PC-9 (cell line): Measurements from ENCODE around the gene CYGB. TPM values are rescaled to one million over a fixed set of nuclear protein-coding genes. Genes with fewer than 3 reads are reported as not detected.

Experiments used
- BruUV-seq: library from RNA; stranded (reverse); fragments of 400-500 nt; replicated peaks from 2 replicates; lab custom pipeline; 2021; lab: Mats Ljungman, UMichigan
- CTCF ChIA-PET: fragments of 300-600 bp; sonication (Branson Sonifier 250); formaldehyde crosslinking; loops from one replicate; lab custom pipeline; 2022; ENCODE audit warnings: antibody characterized with exemption; lab: Charles Lee
- POLR2A ChIA-PET: fragments of 300-600 bp; sonication (Branson Sonifier 250); formaldehyde crosslinking; loops from one replicate; lab custom pipeline; 2022; ENCODE audit warnings: antibody characterized with exemption; ENCODE audit not compliant: unreplicated experiment; lab: Charles Lee
- DNase-seq, 2 experiments: peaks; one replicate each; pipeline versions ENCODE4 v3.0.0 to v3.0.0-alpha.2; 2015 to 2022; ENCODE audit warnings: mixed read lengths in 1 of 2
- H2AFZ ChIP-seq: fragments of 200-600 bp; sonication (generic); 2 replicates; pipeline ENCODE4 v1.8.1; 2017; ENCODE audit warnings: antibody characterized with exemption
- H3F3A ChIP-seq: fragments of 200-600 bp; sonication (generic); 2 replicates; pipeline ENCODE4 v1.8.1; 2017; ENCODE audit warnings: antibody characterized with exemption, mild to moderate bottlenecking, low read depth; ENCODE audit not compliant: insufficient read depth
- H3K27ac ChIP-seq: fragments of 200-600 bp; sonication (generic); 2 replicates; pipeline ENCODE4 v1.6.1; 2016; ENCODE audit warnings: mixed run types
- H3K27me3 ChIP-seq: fragments of 200-600 bp; sonication (generic); 2 replicates; pipeline ENCODE4 v1.6.1; 2016; ENCODE audit warnings: low read depth, mixed run types; ENCODE audit not compliant: insufficient read depth
- H3K36me3 ChIP-seq: fragments of 200-600 bp; sonication (generic); 2 replicates; pipeline ENCODE4 v1.6.1; 2016; ENCODE audit warnings: low read depth, mixed run types
- H3K4me1 ChIP-seq: fragments of 200-600 bp; sonication (generic); replicated peaks from 2 replicates; pipeline ENCODE4 v1.6.1; 2016; ENCODE audit warnings: mixed run types; ENCODE audit not compliant: insufficient read depth
- H3K4me2 ChIP-seq: fragments of 200-600 bp; sonication (generic); 2 replicates; pipeline ENCODE4 v1.6.1; 2017; ENCODE audit warnings: mixed run types
- H3K4me3 ChIP-seq: fragments of 200-600 bp; sonication (generic); 2 replicates; pipeline ENCODE4 v1.6.1; 2016; ENCODE audit warnings: mixed run types
- H3K79me2 ChIP-seq: fragments of 200-600 bp; sonication (generic); 2 replicates; pipeline ENCODE4 v1.6.1; 2017; ENCODE audit warnings: low read depth, mixed run types
- H3K9me2 ChIP-seq: fragments of 200-600 bp; sonication (generic); 2 replicates; pipeline ENCODE4 v1.8.1; 2017; ENCODE audit warnings: mild to moderate bottlenecking; ENCODE audit not compliant: insufficient read depth
- H3K9me3 ChIP-seq: fragments of 200-600 bp; sonication (generic); 2 replicates; pipeline ENCODE4 v1.8.1; 2016; ENCODE audit warnings: low read depth; ENCODE audit not compliant: insufficient read depth
- H4K20me1 ChIP-seq: fragments of 200-600 bp; sonication (generic); 2 replicates; pipeline ENCODE4 v1.8.1; 2017; ENCODE audit not compliant: insufficient read depth
- EZH2 ChIP-seq: fragments of 200-600 bp; sonication (generic); IDR thresholded peaks from 2 replicates; pipeline ENCODE4 v1.8.0; 2017; ENCODE audit warnings: antibody characterized with exemption, low read depth
- intact Hi-C: fragments of 100-400 bp; cut with micrococcal nuclease; formaldehyde crosslinking; loops from one replicate; pipeline ENCODE4 v1.10.0; 2022; ENCODE audit not compliant: unreplicated experiment
- total RNA-seq: library from RNA; stranded (reverse); gene quantifications from 2 replicates; pipeline ENCODE4 v1.2.3, GENCODE V29; 2021
- TF ChIP-seq, protein P1 (sequence below): fragments of 200-600 bp; sonication (generic); conservative IDR thresholded peaks from 2 replicates; pipeline ENCODE4 v1.6.1; 2017; ENCODE audit warnings: mixed run types, antibody characterized with exemption, mild to moderate bottlenecking, moderate library complexity

The CYGB gene
- total RNA-seq, 1 experiment from 2014 or later: 1.1 TPM

DNA sequence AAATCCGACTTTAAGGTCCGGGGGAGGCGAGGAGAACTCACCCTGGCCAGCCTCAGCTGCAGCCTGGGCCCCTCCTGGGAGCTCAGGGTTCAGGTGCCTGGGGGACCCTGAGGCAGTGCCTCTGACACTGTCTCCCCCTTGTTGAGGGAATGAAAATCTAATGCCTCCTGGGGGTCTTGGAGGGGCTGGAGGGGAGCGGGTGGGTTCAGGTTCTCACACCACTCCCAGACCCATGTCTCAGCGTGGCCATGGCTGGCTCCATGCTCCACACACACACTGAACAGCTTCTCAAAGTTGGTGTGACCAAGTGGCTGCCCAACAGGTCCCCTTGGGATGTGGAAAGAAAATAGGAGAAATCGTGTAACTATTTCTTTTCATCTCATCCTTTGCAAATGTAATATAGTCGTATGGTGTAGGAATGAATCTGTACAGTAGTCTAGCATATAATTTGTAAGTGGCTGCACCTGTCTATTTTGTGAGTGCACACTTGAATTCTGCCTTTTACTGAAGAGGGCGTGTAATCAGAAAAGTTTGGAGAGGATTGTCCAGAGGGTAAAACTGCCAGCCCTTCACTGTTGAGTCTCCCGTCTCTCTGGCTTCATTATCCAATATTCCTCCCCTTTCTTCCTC, 1.5 kb upstream of the CYGB start:
- intact Hi-C loops: no loop called here
- Histone ChIP-seq H3K4me3 (no peak overlapping the region), H3K4me2 (no peak overlapping the region), H2AFZ (no peak overlapping the region), H3K79me2 (no peaks in the 10 kb centered on the region), H3K9me2 (no peaks in the 10 kb centered on the region), H3K27ac (no peak overlapping the region), H3K9me3 (no peaks in the 10 kb centered on the region), H3F3A (peaks cover 8% of the 10 kb centered on the region; the same call in 1 of the 2 replicates), H4K20me1 (no peaks in the 10 kb centered on the region), H3K36me3 (no peaks in the 10 kb centered on the region), H3K4me1 (peaks cover 16% of the 10 kb centered on the region), H3K27me3 (no peaks in the 10 kb centered on the region)
- TF ChIP-seq, protein P1, sequence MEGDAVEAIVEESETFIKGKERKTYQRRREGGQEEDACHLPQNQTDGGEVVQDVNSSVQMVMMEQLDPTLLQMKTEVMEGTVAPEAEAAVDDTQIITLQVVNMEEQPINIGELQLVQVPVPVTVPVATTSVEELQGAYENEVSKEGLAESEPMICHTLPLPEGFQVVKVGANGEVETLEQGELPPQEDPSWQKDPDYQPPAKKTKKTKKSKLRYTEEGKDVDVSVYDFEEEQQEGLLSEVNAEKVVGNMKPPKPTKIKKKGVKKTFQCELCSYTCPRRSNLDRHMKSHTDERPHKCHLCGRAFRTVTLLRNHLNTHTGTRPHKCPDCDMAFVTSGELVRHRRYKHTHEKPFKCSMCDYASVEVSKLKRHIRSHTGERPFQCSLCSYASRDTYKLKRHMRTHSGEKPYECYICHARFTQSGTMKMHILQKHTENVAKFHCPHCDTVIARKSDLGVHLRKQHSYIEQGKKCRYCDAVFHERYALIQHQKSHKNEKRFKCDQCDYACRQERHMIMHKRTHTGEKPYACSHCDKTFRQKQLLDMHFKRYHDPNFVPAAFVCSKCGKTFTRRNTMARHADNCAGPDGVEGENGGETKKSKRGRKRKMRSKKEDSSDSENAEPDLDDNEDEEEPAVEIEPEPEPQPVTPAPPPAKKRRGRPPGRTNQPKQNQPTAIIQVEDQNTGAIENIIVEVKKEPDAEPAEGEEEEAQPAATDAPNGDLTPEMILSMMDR: no peak
- TF ChIP-seq EZH2: no peak
- no TSS peak for BruUV-seq
- POLR2A ChIA-PET: no interaction called here
- DNase-seq: no peak
- CTCF ChIA-PET: interaction anchor here (1.0 kb wide), 1 partner anchor 93 kb away, joined by 3 read pairs; no protein-coding TSS in a partner anchor

DNA sequence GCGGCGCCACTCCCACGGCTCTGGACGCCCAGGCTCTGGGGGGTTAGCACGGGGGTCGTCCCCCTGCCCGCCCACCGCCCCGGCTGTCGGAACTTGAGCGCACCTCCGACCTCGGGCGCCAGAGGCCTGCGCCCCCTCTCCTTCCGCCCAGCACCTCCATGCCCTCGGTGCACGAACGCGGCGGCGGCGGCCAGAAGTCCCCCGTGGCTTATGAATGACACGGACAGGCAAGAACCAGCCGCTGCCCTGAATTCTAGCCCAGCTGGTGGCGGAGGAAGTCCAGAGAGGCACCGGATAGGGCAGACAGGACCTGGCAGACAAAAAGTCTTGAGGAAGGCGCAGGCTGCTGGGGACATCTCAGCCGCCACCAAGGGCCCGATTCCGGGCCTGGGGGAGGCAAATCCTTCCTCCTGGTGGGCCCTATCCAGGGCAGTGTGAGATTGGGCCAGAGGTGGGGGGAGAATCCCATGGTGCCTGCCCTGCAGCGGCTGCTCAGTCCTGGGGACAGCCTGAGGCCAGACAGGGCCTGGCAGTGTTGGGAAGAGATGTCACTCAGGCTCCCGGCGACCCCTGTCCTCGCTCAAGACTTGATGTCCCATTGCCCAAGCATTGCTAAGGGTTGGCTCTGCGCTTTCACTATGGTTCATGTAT, 897 bp upstream of the CYGB start:
- Histone ChIP-seq H3K27ac (no peak overlapping the region), H3F3A (peaks cover 9% of the 10 kb centered on the region; the same call in 1 of the 2 replicates), H3K9me2 (no peaks in the 10 kb centered on the region), H3K27me3 (no peaks in the 10 kb centered on the region), H3K4me2 (no peak overlapping the region), H3K4me3 (no peak overlapping the region), H3K36me3 (no peaks in the 10 kb centered on the region), H4K20me1 (no peaks in the 10 kb centered on the region), H2AFZ (no peak overlapping the region), H3K9me3 (no peaks in the 10 kb centered on the region), H3K4me1 (peaks cover 16% of the 10 kb centered on the region), H3K79me2 (no peaks in the 10 kb centered on the region)
- POLR2A ChIA-PET: no interaction called here
- DNase-seq: no peak
- no TSS peak for BruUV-seq
- intact Hi-C loops: no loop called here
- TF ChIP-seq EZH2: no peak
- TF ChIP-seq, protein P1: no peak
- CTCF ChIA-PET: no interaction called here

DNA sequence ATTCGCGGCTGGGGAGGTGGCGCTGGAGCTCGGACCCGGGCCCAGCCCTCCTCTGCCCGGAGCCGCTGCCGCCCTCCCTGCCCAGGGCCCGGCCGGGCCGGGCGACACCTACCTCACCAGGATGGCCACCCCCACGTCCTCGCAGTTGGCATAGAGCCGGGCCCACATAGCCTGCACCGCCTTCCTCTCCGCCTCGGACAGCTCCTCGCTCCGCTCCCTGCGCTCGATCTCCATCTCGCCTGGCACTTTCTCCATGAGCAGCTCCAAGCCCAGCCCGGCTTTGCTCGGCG, 276 bp downstream of the CYGB start:
- Histone ChIP-seq H3K27ac (no peak overlapping the region), H3K9me2 (no peaks in the 10 kb centered on the region)

More for the DNA sequence above, 276 bp downstream of the CYGB start:
- BruUV-seq: no TSS peak
- Histone ChIP-seq H3K4me1 (peaks cover 25% of the 10 kb centered on the region), H3K9me3 (no peaks in the 10 kb centered on the region), H3K36me3 (no peaks in the 10 kb centered on the region), H3K4me2 (no peak overlapping the region), H3K27me3 (no peaks in the 10 kb centered on the region), H3F3A (peaks cover 20% of the 10 kb centered on the region), H3K79me2 (no peaks in the 10 kb centered on the region), H4K20me1 (no peaks in the 10 kb centered on the region), H2AFZ (no peak overlapping the region), H3K4me3 (no peak overlapping the region)
- TF ChIP-seq, protein P1: no peak
- no peak for TF ChIP-seq EZH2
- POLR2A ChIA-PET: no interaction called here
- intact Hi-C loops: no loop called here
- CTCF ChIA-PET: no interaction called here
- no peak for DNase-seq
